HG02973 (cell line): ENCODE data around the gene MRFAP1L1.
"Not testable (repeated sequence)": the region's sequence is repeated elsewhere in the genome, so short reads cannot be mapped to it uniquely, and the experiment has no call there.

Experiments used
- ATAC-seq: cut with Tn5 transposase; IDR thresholded peaks from one replicate; pipeline ENCODE4 v1.9.1; 2021; ENCODE audit warnings: moderate library complexity; ENCODE audit not compliant: unreplicated experiment

Gene MRFAP1L1

GRCh38 chr4:6709230-6710114 lies at the start of gene MRFAP1L1:
Gene MRFAP1L1, minus strand, starts transcription at chr4:6709865. Its CDS starts 236 bp downstream, at chr4:6709629.
- peak; percentile 70 for ATAC-seq

GRCh38 chr4:6758728-6759127 lies 49.1 kb upstream of the MRFAP1L1 start:
- no peak for ATAC-seq

GRCh38 chr4:6756345-6756744 lies 46.7 kb upstream of the MRFAP1L1 start:
- not testable (repeated sequence) for ATAC-seq

- no peak for ATAC-seq
Measured at GRCh38 chr4:6755088-6755753, 45.6 kb upstream of the MRFAP1L1 start.

- ATAC-seq: no peak
Measured at GRCh38 chr4:6754481-6755087, 44.9 kb upstream of the MRFAP1L1 start.

GRCh38 chr4:6753891-6754290 lies 44.2 kb upstream of the MRFAP1L1 start:
- no peak for ATAC-seq

- no peak for ATAC-seq
Measured at GRCh38 chr4:6753103-6753560, 43.5 kb upstream of the MRFAP1L1 start.

- ATAC-seq: no peak
Measured at GRCh38 chr4:6752486-6752829, 42.8 kb upstream of the MRFAP1L1 start.

- ATAC-seq: no peak
Measured at GRCh38 chr4:6751611-6752485, 42.2 kb upstream of the MRFAP1L1 start.

GRCh38 chr4:6750286-6751221 lies 40.9 kb upstream of the MRFAP1L1 start:
- no peak for ATAC-seq

GRCh38 chr4:6749340-6750171 lies 39.9 kb upstream of the MRFAP1L1 start:
- ATAC-seq: no peak

- ATAC-seq: no peak
Measured at GRCh38 chr4:6748286-6748685, 38.6 kb upstream of the MRFAP1L1 start.

GRCh38 chr4:6747294-6748051 lies 37.8 kb upstream of the MRFAP1L1 start:
- no peak for ATAC-seq

- ATAC-seq: no peak
Measured at GRCh38 chr4:6746721-6747293, 37.1 kb upstream of the MRFAP1L1 start.

GRCh38 chr4:6742989-6743388 lies 33.3 kb upstream of the MRFAP1L1 start:
- no peak for ATAC-seq

- no peak for ATAC-seq
Measured at GRCh38 chr4:6742507-6742906, 32.8 kb upstream of the MRFAP1L1 start.

GRCh38 chr4:6740347-6740746 lies 30.7 kb upstream of the MRFAP1L1 start:
- no peak for ATAC-seq

GRCh38 chr4:6739920-6740319 lies 30.3 kb upstream of the MRFAP1L1 start:
- no peak for ATAC-seq
